HepG2 (cell line): ENCODE results near the gene PCBD2. TPM values are rescaled to one million over a fixed set of nuclear protein-coding genes. Genes with fewer than 3 reads are reported as not detected.

Source experiments
- AHR ChIP-seq: IDR thresholded peaks from 2 replicates; pipeline ENCODE4 v1.6.1; 2018; ENCODE audit warnings: missing genetic modification reagents, missing compliant biosample characterization
- DMAP1 ChIP-seq: IDR thresholded peaks from 2 replicates; pipeline ENCODE4 v1.6.1; 2016
- EEA1 ChIP-seq: sonication (generic); formaldehyde crosslinking; IDR thresholded peaks from 2 replicates; pipeline ENCODE4 v1.5.1; 2020; ENCODE audit warnings: mild to moderate bottlenecking, missing genetic modification reagents, borderline replicate concordance
- HCFC1 ChIP-seq: fragments of 150-350 bp; IDR thresholded peaks from 2 replicates; pipeline ENCODE4 v1.6.1; 2014; ENCODE audit warnings: low read depth, low read length
- IRX3 ChIP-seq: sonication (generic); formaldehyde crosslinking; IDR thresholded peaks from 2 replicates; pipeline ENCODE4 v1.8.1; 2023; ENCODE audit warnings: mild to moderate bottlenecking, low read depth, missing genetic modification reagents, borderline replicate concordance
- JUN ChIP-seq: sonication (generic); formaldehyde crosslinking; IDR thresholded peaks from 2 replicates; pipeline ENCODE4 v1.4.0; 2020; ENCODE audit warnings: mild to moderate bottlenecking, missing genetic modification reagents
- KDM5A ChIP-seq: fragments of 200-600 bp; sonication (generic); IDR thresholded peaks from 2 replicates; pipeline ENCODE4 v1.7.0; 2018; ENCODE audit warnings: antibody characterized with exemption, mild to moderate bottlenecking, low read length, borderline replicate concordance
- NKX3-1 ChIP-seq: sonication (generic); formaldehyde crosslinking; IDR thresholded peaks from 2 replicates; pipeline ENCODE4 v1.5.0; 2020; ENCODE audit warnings: missing genetic modification reagents
- NR3C1 ChIP-seq: sonication (generic); formaldehyde crosslinking; IDR thresholded peaks from 2 replicates; pipeline ENCODE4 v1.4.0; 2020; ENCODE audit warnings: missing genetic modification reagents
- SALL1 ChIP-seq: sonication (generic); formaldehyde crosslinking; IDR thresholded peaks from 2 replicates; pipeline ENCODE4 v1.8.0; 2022; ENCODE audit warnings: mild to moderate bottlenecking, missing genetic modification reagents
- SP5 ChIP-seq: IDR thresholded peaks from 2 replicates; pipeline ENCODE4 v1.6.1; 2016; ENCODE audit warnings: low read depth, borderline replicate concordance
- ZC3H13 ChIP-seq: sonication (generic); formaldehyde crosslinking; IDR thresholded peaks from 2 replicates; pipeline ENCODE4 v1.8.1; 2023; ENCODE audit warnings: mild to moderate bottlenecking, missing genetic modification reagents, moderate library complexity
- ZFP36L1 ChIP-seq: sonication (generic); formaldehyde crosslinking; IDR thresholded peaks from 2 replicates; pipeline ENCODE4 v1.8.0; 2022; ENCODE audit warnings: mild to moderate bottlenecking, missing genetic modification reagents, moderate library complexity
- ZNF235 ChIP-seq: sonication (generic); formaldehyde crosslinking; IDR thresholded peaks from 2 replicates; pipeline ENCODE4 v1.8.1; 2023; ENCODE audit warnings: mild to moderate bottlenecking, missing genetic modification reagents, borderline replicate concordance
- ZNF713 ChIP-seq: sonication (generic); formaldehyde crosslinking; IDR thresholded peaks from 2 replicates; pipeline ENCODE4 v1.4.0; 2020; ENCODE audit warnings: mild to moderate bottlenecking, missing genetic modification reagents
- ZNF788 ChIP-seq: sonication (generic); formaldehyde crosslinking; IDR thresholded peaks from 2 replicates; pipeline ENCODE4 v1.5.0; 2020; ENCODE audit warnings: mild to moderate bottlenecking, missing genetic modification reagents, borderline replicate concordance
- ZNF879 ChIP-seq: sonication (generic); formaldehyde crosslinking; IDR thresholded peaks from 2 replicates; pipeline ENCODE4 v1.8.1; 2023; ENCODE audit warnings: missing genetic modification reagents
- ZSCAN31 ChIP-seq: sonication (generic); formaldehyde crosslinking; IDR thresholded peaks from 2 replicates; pipeline ENCODE4 v1.5.0; 2020; ENCODE audit warnings: low read depth, mild to moderate bottlenecking, missing genetic modification reagents
- polyA plus RNA-seq, 8 experiments: library from polyadenylated mRNA; depleted of rRNA in 3 of 8; stranded (reverse) in 7 of 8; unstranded in 1 of 8; fragments of >200 nt; fragmentation: Illumina TruSeq in 4 of 8; extraction: Trizol in 4 of 8; gene quantifications; 2 replicates each; pipeline versions ENCODE4 v1.2.1 to v1.2.3, GENCODE V29; 2011 to 2016; ENCODE audit warnings: low read depth in 4 of 8, missing spikeins in 1 of 8, mixed read lengths in 1 of 8; ENCODE audit not compliant: insufficient read depth in 1 of 8
- total RNA-seq, 5 experiments: library from RNA; depleted of rRNA; stranded (reverse); fragments of >200 nt; fragmentation: Illumina TruSeq; extraction: Trizol; gene quantifications; 2 replicates each; pipeline ENCODE4 v1.2.3, GENCODE V29; 2016; ENCODE audit warnings: low read depth in 1 of 5
- TF ChIP-seq, protein P1 (sequence below): sonication (generic); formaldehyde crosslinking; conservative IDR thresholded peaks from 2 replicates; pipeline ENCODE4 v1.5.0; 2020; ENCODE audit warnings: missing genetic modification reagents
- TF ChIP-seq, protein P2 (sequence below): sonication (generic); formaldehyde crosslinking; IDR thresholded peaks from 2 replicates; pipeline ENCODE4 v1.5.0; 2020; ENCODE audit warnings: mild to moderate bottlenecking, missing genetic modification reagents
- TF ChIP-seq, protein P3 (sequence below): sonication (generic); formaldehyde crosslinking; IDR thresholded peaks from 2 replicates; pipeline ENCODE4 v1.8.1; 2023; ENCODE audit warnings: mild to moderate bottlenecking, missing genetic modification reagents
- TF ChIP-seq, protein P4 (sequence below): sonication (generic); formaldehyde crosslinking; IDR thresholded peaks from 2 replicates; pipeline ENCODE4; 2020; ENCODE audit warnings: missing genetic modification reagents, mild to moderate bottlenecking, borderline replicate concordance

The PCBD2 gene
- total and polyA plus RNA-seq, 2 of the 13 experiments (the other 11 are each of a cell fraction or from before 2014, with no cell fraction given) = 5.5 to 12.0 TPM

DNA sequence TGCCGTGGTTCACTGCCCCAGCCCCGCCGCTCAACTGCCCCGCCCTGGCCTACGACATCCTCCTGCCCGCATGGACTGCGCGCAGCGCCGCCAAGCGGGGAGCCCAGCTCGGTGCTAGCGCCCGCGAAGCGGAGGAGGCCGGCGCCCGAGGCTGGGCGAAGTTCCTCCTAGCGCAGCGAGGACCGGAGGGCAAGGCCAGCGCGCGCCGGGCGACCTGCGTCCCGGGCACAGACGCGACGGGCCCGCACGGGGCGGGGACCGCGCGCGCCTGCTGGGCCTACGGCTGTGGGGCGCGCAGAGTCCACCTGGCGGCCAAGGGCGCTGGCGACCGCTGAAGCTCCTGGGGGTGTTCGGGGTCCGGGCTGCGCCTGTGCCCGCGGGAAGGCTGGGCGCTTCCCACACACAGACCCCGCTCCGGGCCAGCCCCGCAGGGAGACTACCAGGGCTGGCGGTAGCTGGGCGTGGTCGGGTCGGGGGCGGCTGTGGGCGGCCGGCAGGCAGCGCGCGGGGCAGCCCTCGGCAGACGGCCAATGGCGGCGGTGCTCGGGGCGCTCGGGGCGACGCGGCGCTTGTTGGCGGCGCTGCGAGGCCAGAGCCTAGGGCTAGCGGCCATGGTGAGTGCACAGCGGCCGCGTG lies at the start of gene PCBD2 (continued):
- TF ChIP-seq ZNF879 (CRISPR knock-in tag) (no peak), JUN (CRISPR knock-in tag) (no peak), ZC3H13 (CRISPR knock-in tag) (peak; percentile 91; the same call in 1 of the 2 replicates), NKX3-1 (CRISPR knock-in tag) (no peak), KDM5A (no peak), AHR (CRISPR knock-in tag) (no peak), ZFP36L1 (0 out of 2 replicates have a peak, but pooled peaks have one; percentile 30), ZNF713 (CRISPR knock-in tag) (no peak), SALL1 (CRISPR knock-in tag) (peak; percentile 85), ZNF788 (CRISPR knock-in tag) (peak; percentile 75; the same call in 1 of the 2 replicates), SP5 (peak; percentile 72), EEA1 (CRISPR knock-in tag) (no peak; the same call in 1 of the 2 replicates), ZNF235 (0 out of 2 replicates have a peak, but pooled peaks have one; percentile 20), IRX3 (CRISPR knock-in tag) (peak; percentile 17; the same call in 1 of the 2 replicates), ZSCAN31 (CRISPR knock-in tag) (peak; percentile 96), HCFC1 (0 out of 2 replicates have a peak, but pooled peaks have one; percentile 7), NR3C1 (CRISPR knock-in tag) (no peak), DMAP1 (CRISPR knock-in tag) (peak; percentile 62; the same call in 1 of the 2 replicates)
- TF ChIP-seq, protein P1, sequence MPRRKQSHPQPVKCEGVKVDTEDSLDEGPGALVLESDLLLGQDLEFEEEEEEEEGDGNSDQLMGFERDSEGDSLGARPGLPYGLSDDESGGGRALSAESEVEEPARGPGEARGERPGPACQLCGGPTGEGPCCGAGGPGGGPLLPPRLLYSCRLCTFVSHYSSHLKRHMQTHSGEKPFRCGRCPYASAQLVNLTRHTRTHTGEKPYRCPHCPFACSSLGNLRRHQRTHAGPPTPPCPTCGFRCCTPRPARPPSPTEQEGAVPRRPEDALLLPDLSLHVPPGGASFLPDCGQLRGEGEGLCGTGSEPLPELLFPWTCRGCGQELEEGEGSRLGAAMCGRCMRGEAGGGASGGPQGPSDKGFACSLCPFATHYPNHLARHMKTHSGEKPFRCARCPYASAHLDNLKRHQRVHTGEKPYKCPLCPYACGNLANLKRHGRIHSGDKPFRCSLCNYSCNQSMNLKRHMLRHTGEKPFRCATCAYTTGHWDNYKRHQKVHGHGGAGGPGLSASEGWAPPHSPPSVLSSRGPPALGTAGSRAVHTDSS = 0 out of 2 replicates have a peak, but pooled peaks have one; percentile 24
- TF ChIP-seq, protein P2, sequence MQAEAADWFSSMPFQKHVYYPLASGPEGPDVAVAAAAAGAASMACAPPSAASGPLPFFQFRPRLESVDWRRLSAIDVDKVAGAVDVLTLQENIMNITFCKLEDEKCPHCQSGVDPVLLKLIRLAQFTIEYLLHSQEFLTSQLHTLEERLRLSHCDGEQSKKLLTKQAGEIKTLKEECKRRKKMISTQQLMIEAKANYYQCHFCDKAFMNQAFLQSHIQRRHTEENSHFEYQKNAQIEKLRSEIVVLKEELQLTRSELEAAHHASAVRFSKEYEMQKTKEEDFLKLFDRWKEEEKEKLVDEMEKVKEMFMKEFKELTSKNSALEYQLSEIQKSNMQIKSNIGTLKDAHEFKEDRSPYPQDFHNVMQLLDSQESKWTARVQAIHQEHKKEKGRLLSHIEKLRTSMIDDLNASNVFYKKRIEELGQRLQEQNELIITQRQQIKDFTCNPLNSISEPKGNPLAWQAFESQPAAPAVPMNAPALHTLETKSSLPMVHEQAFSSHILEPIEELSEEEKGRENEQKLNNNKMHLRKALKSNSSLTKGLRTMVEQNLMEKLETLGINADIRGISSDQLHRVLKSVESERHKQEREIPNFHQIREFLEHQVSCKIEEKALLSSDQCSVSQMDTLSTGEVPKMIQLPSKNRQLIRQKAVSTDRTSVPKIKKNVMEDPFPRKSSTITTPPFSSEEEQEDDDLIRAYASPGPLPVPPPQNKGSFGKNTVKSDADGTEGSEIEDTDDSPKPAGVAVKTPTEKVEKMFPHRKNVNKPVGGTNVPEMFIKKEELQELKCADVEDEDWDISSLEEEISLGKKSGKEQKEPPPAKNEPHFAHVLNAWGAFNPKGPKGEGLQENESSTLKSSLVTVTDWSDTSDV = no peak
- TF ChIP-seq, protein P3, sequence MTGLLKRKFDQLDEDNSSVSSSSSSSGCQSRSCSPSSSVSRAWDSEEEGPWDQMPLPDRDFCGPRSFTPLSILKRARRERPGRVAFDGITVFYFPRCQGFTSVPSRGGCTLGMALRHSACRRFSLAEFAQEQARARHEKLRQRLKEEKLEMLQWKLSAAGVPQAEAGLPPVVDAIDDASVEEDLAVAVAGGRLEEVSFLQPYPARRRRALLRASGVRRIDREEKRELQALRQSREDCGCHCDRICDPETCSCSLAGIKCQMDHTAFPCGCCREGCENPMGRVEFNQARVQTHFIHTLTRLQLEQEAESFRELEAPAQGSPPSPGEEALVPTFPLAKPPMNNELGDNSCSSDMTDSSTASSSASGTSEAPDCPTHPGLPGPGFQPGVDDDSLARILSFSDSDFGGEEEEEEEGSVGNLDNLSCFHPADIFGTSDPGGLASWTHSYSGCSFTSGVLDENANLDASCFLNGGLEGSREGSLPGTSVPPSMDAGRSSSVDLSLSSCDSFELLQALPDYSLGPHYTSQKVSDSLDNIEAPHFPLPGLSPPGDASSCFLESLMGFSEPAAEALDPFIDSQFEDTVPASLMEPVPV (CRISPR knock-in tag) = no peak
- TF ChIP-seq, protein P4, sequence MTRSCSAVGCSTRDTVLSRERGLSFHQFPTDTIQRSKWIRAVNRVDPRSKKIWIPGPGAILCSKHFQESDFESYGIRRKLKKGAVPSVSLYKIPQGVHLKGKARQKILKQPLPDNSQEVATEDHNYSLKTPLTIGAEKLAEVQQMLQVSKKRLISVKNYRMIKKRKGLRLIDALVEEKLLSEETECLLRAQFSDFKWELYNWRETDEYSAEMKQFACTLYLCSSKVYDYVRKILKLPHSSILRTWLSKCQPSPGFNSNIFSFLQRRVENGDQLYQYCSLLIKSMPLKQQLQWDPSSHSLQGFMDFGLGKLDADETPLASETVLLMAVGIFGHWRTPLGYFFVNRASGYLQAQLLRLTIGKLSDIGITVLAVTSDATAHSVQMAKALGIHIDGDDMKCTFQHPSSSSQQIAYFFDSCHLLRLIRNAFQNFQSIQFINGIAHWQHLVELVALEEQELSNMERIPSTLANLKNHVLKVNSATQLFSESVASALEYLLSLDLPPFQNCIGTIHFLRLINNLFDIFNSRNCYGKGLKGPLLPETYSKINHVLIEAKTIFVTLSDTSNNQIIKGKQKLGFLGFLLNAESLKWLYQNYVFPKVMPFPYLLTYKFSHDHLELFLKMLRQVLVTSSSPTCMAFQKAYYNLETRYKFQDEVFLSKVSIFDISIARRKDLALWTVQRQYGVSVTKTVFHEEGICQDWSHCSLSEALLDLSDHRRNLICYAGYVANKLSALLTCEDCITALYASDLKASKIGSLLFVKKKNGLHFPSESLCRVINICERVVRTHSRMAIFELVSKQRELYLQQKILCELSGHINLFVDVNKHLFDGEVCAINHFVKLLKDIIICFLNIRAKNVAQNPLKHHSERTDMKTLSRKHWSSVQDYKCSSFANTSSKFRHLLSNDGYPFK = no peak
